Pancreas (tissue), 10 donors: ENCODE results near the gene ELP4. TPM values are rescaled to one million over a fixed set of nuclear protein-coding genes. Genes with fewer than 3 reads are reported as not detected.

Experiments
- ATAC-seq, 4 donors: fragments of 200-7000 bp; cut with Tn5 transposase; one replicate each; pipeline versions ENCODE4 v1.8.0 to v1.9.1; 2020; ENCODE audit warnings: mild to moderate bottlenecking in 4 of 4, moderate library complexity in 4 of 4
- DNase-seq, 6 donors: peaks; one replicate each; pipeline ENCODE4 v3.0.0-alpha.2; 2020
- FAIRE-seq: peaks from 2 replicates; lab custom pipeline; 2012; peaks lifted over from hg19 to GRCh38; lab: Jason Lieb, UNC
- H3K27ac ChIP-seq, 4 donors: fragments of 200-600 bp; sonication (generic); 1 replicate in 3 of 4; 2 replicates in 1 of 4; pipeline versions ENCODE4 v1.5.0 to v1.8.0; 2020
- H3K27me3 ChIP-seq, 4 donors: fragments of 200-600 bp; one replicate each; pipeline ENCODE4 v1.8.0; 2021
- H3K36me3 ChIP-seq, 3 donors: fragments of 200-600 bp; sonication (generic) in 1 of 3; one replicate each; pipeline versions ENCODE4 v1.5.0 to v1.8.0; 2020 to 2021
- H3K4me1 ChIP-seq, 3 donors: fragments of 200-600 bp; one replicate each; pipeline ENCODE4 v1.8.0; 2021
- H3K4me3 ChIP-seq, 4 donors: fragments of 200-600 bp; sonication (generic) in 2 of 4; one replicate each; pipeline versions ENCODE4 v1.5.0 to v1.8.0; 2020 to 2021
- H3K9me3 ChIP-seq, 4 donors: fragments of 200-600 bp; one replicate each; pipeline ENCODE4 v1.8.0; 2021
- CTCF ChIP-seq, 4 donors: fragments of 200-600 bp; sonication (generic) in 3 of 4; IDR thresholded peaks; one replicate each; pipeline versions ENCODE4 v1.5.0 to v1.8.0; 2021; ENCODE audit warnings: antibody characterized with exemption in 4 of 4
- WGBS, 2 donors: extraction: QIAGEN DNeasy Blood & Tissue Kit; methylation state at CpG; one replicate each; pipeline ENCODE4 v1.1.7; 2013; 5-methylcytosine and 5-hydroxymethylcytosine counted together
- intact Hi-C, 3 donors: fragments of 100-400 bp; cut with DNase I; formaldehyde crosslinking; loops; one replicate each; pipeline versions ENCODE4 v1.11.1 to v1.14.2; 2022
- polyA plus RNA-seq, 2 donors: library from polyadenylated mRNA; stranded (reverse); fragments of 200-250 nt; gene quantifications; one replicate each; pipeline ENCODE4 v1.2.3, GENCODE V29; 2013
- total RNA-seq, 6 donors: library from RNA; stranded (reverse); fragmentation: NEBNext Ultra II Directional in 4 of 6; extraction: Animal tissue kit (Norgen Biotek cat#: 25700) in 4 of 6; gene quantifications; one replicate each; pipeline versions ENCODE4 v1.2.1 to v1.2.4, GENCODE V29; 2021 to 2023
- donor health status: healthy with polysubstance abuse.
- donor health status: DM: no; HTN: no; CAD: no; lungs with moderate emphysema.
- donor health status: DM: no; HTN: no; CAD: no.
- donor health status: control.
- donor health status: control.
- donor health status: Bipolar disorder and iron deficiency.
- donor health status: DM: yes; HTN: yes; CAD: no.
- donor health status: DM: no; HTN: no; CAD: no.
- donor health status: DM: no; HTN: no; CAD: no.
- donor health status: DM: yes; HTN: yes; CAD: no.

The ELP4 gene
- total and polyA plus RNA-seq, 8 donors = 8.7 to 13.2 (median 9.9) TPM

GRCh38 chr11:31509051-31509428 lies 527 bp upstream of the ELP4 start:
- Histone ChIP-seq H3K27me3 (no peaks in the 10 kb centered on the region), H3K4me3 (peak overlapping the region; percentile 74 to 90 (median 80)), H3K36me3 (no peaks in the 10 kb centered on the region), H3K9me3 (no peaks in the 10 kb centered on the region), H3K27ac (peak overlapping the region in 3 of 4 donors; percentile 78 to 85 (median 84)), H3K4me1 (peaks cover 0 to 28% (median 25%) of the 10 kb centered on the region in 3 donors)
- FAIRE-seq (no peak), DNase-seq (no peak), ATAC-seq (peak; percentile 22 to 39 (median 32))
- 0% methylated on average over 8 of the region's 8 CpGs for WGBS, 2 donors
- no peak for TF ChIP-seq CTCF (IDR thresholded peaks at IDR 0.05)
- intact Hi-C loops = no loop called here

DNA sequence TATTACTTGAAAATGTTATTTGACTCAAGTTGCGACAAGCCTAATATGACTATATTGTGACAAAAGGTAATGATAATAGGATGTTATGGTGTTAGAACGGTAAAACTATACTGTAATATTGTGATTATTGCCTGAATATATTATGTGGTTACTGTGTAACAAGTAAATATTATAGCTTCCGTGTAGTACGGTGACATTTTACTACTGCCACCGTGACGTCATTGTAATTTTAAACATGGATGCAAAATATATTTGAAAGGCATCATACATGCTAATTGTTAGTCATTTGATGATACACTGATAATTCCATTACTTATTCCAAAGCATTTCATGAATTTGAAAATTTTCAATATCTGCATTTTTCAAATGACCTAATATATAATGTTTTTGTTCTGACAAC lies 2.5 kb downstream of the ELP4 start:
- H3K4me1 ChIP-seq = peaks cover 0 to 28% (median 25%) of the 10 kb centered on the region in 3 donors
- FAIRE-seq (no peak), DNase-seq (no peak), ATAC-seq (no peak)
- no peak overlapping the region for H3K4me3 ChIP-seq
- H3K27me3 ChIP-seq = no peaks in the 10 kb centered on the region
- WGBS, 2 donors = 88 to 98% methylated on average over 6 of the region's 6 CpGs
- TF ChIP-seq CTCF (IDR thresholded peaks at IDR 0.05) = no peak
- no peaks in the 10 kb centered on the region for H3K9me3 ChIP-seq
- intact Hi-C loops = no loop called here
- no peaks in the 10 kb centered on the region for H3K36me3 ChIP-seq
- no peak overlapping the region for H3K27ac ChIP-seq

DNA sequence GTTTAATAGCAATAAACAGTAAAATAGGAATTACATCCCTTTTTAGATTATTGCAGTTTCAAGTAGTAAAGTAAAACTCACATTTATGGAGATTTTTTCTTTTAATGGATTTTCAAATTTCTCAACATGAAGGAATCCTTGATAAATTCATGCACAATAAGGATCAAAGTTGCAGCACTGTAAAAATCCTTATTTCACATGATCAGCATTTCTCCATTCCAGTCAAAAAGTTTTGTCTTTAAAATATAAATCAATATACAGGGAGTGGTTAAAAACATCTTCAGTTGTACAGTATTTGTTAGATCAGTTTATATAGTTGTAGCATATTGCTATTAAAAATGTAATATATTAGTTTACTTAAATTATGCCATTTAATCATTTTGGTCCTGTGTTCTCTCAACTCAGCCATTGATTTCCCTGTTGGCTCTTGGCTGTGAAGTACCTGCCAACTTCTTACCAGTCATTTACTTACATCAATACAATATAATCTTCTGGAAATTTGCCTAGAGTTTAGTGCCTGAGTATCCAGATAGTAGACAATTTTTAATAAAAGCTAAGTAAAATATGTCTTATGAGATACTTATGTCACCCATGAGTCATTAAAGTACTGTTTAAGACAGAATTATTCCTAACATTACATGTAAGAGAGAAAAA lies 12.1 kb downstream of the ELP4 start:
- Histone ChIP-seq H3K36me3 (no peaks in the 10 kb centered on the region), H3K27me3 (no peaks in the 10 kb centered on the region), H3K4me3 (no peak overlapping the region), H3K27ac (no peak overlapping the region), H3K4me1 (peaks cover 0 to 4% (median 0%) of the 10 kb centered on the region in 3 donors), H3K9me3 (no peaks in the 10 kb centered on the region)
- intact Hi-C loops = no loop called here
- no peak for FAIRE-seq
- peak in 2 of 4 donors; percentile 61 to 73 for ATAC-seq
- DNase-seq = no peak
- no peak for TF ChIP-seq CTCF (IDR thresholded peaks at IDR 0.05)

DNA sequence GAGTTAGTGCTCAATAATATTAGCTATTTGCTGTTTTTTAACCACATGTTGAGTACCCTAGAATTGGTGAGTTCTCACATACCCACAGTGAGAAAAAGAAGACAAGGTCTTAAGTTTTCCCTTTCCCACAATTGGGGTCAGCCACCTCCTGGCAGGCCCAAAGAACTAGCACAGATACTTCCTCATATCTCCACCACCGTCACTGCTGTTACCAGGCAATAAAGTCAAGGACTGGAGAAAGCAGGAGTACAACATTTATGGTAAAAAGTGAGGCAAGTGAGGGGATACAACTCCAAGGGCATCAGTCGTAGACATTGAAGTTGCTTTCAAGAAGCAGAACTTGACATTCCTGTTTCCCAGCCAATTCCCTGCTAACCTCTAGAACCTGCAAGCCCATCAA lies 19.6 kb downstream of the ELP4 start:
- DNase-seq = no peak
- WGBS, 2 donors = 69 to 77% methylated on average over 2 of the region's 2 CpGs
- H3K4me1 ChIP-seq = peaks cover 0 to 4% (median 0%) of the 10 kb centered on the region in 3 donors
- H3K36me3 ChIP-seq = no peaks in the 10 kb centered on the region
- ATAC-seq = no peak
- no peak overlapping the region for H3K4me3 ChIP-seq
- no peaks in the 10 kb centered on the region for H3K9me3 ChIP-seq
- no peak for FAIRE-seq
- intact Hi-C loops = no loop called here
- TF ChIP-seq CTCF (IDR thresholded peaks at IDR 0.05) = no peak
- H3K27me3 ChIP-seq = no peaks in the 10 kb centered on the region
- H3K27ac ChIP-seq = no peak overlapping the region

- DNase-seq = no peak
- H3K9me3 ChIP-seq = no peaks in the 10 kb centered on the region
- TF ChIP-seq CTCF (IDR thresholded peaks at IDR 0.05) = no peak
- H3K27ac ChIP-seq = no peak overlapping the region
- no peak for ATAC-seq
- no peaks in the 10 kb centered on the region for H3K36me3 ChIP-seq
- no peak for FAIRE-seq
- no peak overlapping the region for H3K4me3 ChIP-seq
- peaks cover 0 to 4% (median 0%) of the 10 kb centered on the region in 3 donors for H3K4me1 ChIP-seq
- no peaks in the 10 kb centered on the region for H3K27me3 ChIP-seq
- intact Hi-C loops = no loop called here
Measured at GRCh38 chr11:31529701-31530100, 20.1 kb downstream of the ELP4 start.
